GM19099 (cell line): ENCODE data around the gene CNPPD1.

ENCODE experiments used
- POLR2A ChIP-seq: IDR thresholded peaks from 3 replicates; pipeline ENCODE4 v1.6.1; 2011; ENCODE audit warnings: low read depth; ENCODE audit not compliant: insufficient read length; ENCODE audit errors: extremely low read depth

CNPPD1 gene

GRCh38 chr2:219122202-219122980 is 54.3 kb downstream of the CNPPD1 start:
- TF ChIP-seq POLR2A = no peak
